GM21528 (cell line): ENCODE measurements around the gene FAM32A.

Experiments
- ATAC-seq: cut with Tn5 transposase; IDR thresholded peaks from one replicate; pipeline ENCODE4 v1.9.1; 2021; ENCODE audit warnings: mild to moderate bottlenecking, moderate library complexity; ENCODE audit not compliant: unreplicated experiment, low FRiP score

The FAM32A gene

GRCh38 chr19:16185123-16185767 is at the start of gene FAM32A:
FAM32A (plus strand) TSS chr19:16185410; CDS start chr19:16185443, 33 bp downstream.
- ATAC-seq: peak; percentile 74

- ATAC-seq: no peak
Measured at GRCh38 chr19:16135430-16136127, 49.6 kb upstream of the FAM32A start.

GRCh38 chr19:16136185-16136999 is 48.8 kb upstream of the FAM32A start:
- no peak for ATAC-seq

GRCh38 chr19:16139752-16140151 is 45.5 kb upstream of the FAM32A start:
- no peak for ATAC-seq

- ATAC-seq: no peak
Measured at GRCh38 chr19:16141043-16141442, 44.2 kb upstream of the FAM32A start.

- ATAC-seq: no peak
Measured at GRCh38 chr19:16142032-16142580, 43.1 kb upstream of the FAM32A start.

GRCh38 chr19:16143399-16144215 is 41.6 kb upstream of the FAM32A start, which contains the start of gene HSH2D:
HSH2D (plus strand) TSS chr19:16143685; CDS start chr19:16148751, 5,066 bp downstream.
- peak; percentile 50 for ATAC-seq

GRCh38 chr19:16144216-16144581 is 41.0 kb upstream of the FAM32A start:
- ATAC-seq: no peak

GRCh38 chr19:16146112-16146511 is 39.1 kb upstream of the FAM32A start:
- no peak for ATAC-seq

GRCh38 chr19:16148443-16149229 is 36.6 kb upstream of the FAM32A start:
- ATAC-seq: no peak

- ATAC-seq: no peak
Measured at GRCh38 chr19:16153582-16154336, 31.5 kb upstream of the FAM32A start.

- no peak for ATAC-seq
Measured at GRCh38 chr19:16154557-16154956, 30.7 kb upstream of the FAM32A start.

GRCh38 chr19:16155128-16155527 is 30.1 kb upstream of the FAM32A start:
- no peak for ATAC-seq

- ATAC-seq: no peak
Measured at GRCh38 chr19:16156904-16157303, 28.3 kb upstream of the FAM32A start.

GRCh38 chr19:16157601-16158000 is 27.6 kb upstream of the FAM32A start:
- no peak for ATAC-seq

GRCh38 chr19:16159655-16160054 is 25.6 kb upstream of the FAM32A start:
- no peak for ATAC-seq

- ATAC-seq: no peak
Measured at GRCh38 chr19:16160445-16160942, 24.7 kb upstream of the FAM32A start.

- ATAC-seq: no peak
Measured at GRCh38 chr19:16160943-16161560, 24.2 kb upstream of the FAM32A start.
